ENCODE measurements around the gene KCNQ4. TPM values are rescaled to one million over a fixed set of nuclear protein-coding genes. Genes with fewer than 3 reads are reported as not detected.

Gene KCNQ4
- total and polyA plus RNA-seq, 2 donors (not counting 1 experiment from before 2014, with no cell fraction given) = 0.16 to 0.20 TPM

GRCh38 chr1:40810927-40811326 lies 27.3 kb downstream of the KCNQ4 start:
- Mint-ChIP-seq H3K27ac (no peak overlapping the region), H3K4me1 (peaks cover 21% of the 10 kb centered on the region), H3K4me3 (no peak overlapping the region), H3K9me3 (ENCODE audit: insufficient read depth) (no peaks in the 10 kb centered on the region), H3K27me3 (no peaks in the 10 kb centered on the region)
- ATAC-seq (ENCODE audit: low read depth) (no peak), DNase-seq (no peak)
- Histone ChIP-seq H3K36me3 (replicated peaks in 1 of 2; ENCODE audit: control extremely low read depth in 1 of 2, control insufficient read depth in 1 of 2, extremely low read depth in 1 of 2, insufficient read depth in 2 of 2, low read length in 1 of 2) (no peaks in the 10 kb centered on the region), H3K4me2 (replicated peaks; ENCODE audit: low read depth, low read length, poor library complexity, severe bottlenecking) (no peak overlapping the region), H3K9me3 (ENCODE audit: control extremely low read depth in 1 of 3, control insufficient read depth in 2 of 3, insufficient read depth in 1 of 3, low read length in 2 of 3) (peaks cover 0 to 11% (median 0%) of the 10 kb centered on the region in 3 donors), H3K4me3 (ENCODE audit: control extremely low read depth in 1 of 5, extremely low read depth in 1 of 5, insufficient read depth in 1 of 5, low read depth in 2 of 5, low read length in 4 of 5) (no peak overlapping the region), H3K27ac (ENCODE audit: low read length in 2 of 2) (no peak overlapping the region), H3K9ac (ENCODE audit: low read length) (no peak overlapping the region), H3K79me2 (ENCODE audit: control insufficient read depth, insufficient read depth, low read length) (no peaks in the 10 kb centered on the region), H4K20me1 (ENCODE audit: control insufficient read depth, insufficient read depth, low read length, poor library complexity, severe bottlenecking) (no peaks in the 10 kb centered on the region), H3K27me3 (replicated peaks in 1 of 4; ENCODE audit: control extremely low read depth in 1 of 4, control insufficient read depth in 3 of 4, insufficient read depth in 4 of 4, low read length in 3 of 4) (no peaks in the 10 kb centered on the region), H2AFZ (ENCODE audit: insufficient read depth, low read depth, low read length, poor library complexity, severe bottlenecking) (no peak overlapping the region), H3K4me1 (ENCODE audit: control insufficient read depth in 2 of 2, insufficient read depth in 2 of 2, low read length in 2 of 2) (peaks cover 9 to 19% of the 10 kb centered on the region in 2 donors)
- CTCF ChIA-PET = no interaction called here
- intact Hi-C loops (cut with micrococcal nuclease) = no loop called here
- no peak for TF ChIP-seq EZH2 (IDR thresholded peaks at IDR 0.05; ENCODE audit: borderline replicate concordance, insufficient read depth, low read depth, low read length, poor library complexity, severe bottlenecking)
- TF ChIP-seq, protein P1, sequence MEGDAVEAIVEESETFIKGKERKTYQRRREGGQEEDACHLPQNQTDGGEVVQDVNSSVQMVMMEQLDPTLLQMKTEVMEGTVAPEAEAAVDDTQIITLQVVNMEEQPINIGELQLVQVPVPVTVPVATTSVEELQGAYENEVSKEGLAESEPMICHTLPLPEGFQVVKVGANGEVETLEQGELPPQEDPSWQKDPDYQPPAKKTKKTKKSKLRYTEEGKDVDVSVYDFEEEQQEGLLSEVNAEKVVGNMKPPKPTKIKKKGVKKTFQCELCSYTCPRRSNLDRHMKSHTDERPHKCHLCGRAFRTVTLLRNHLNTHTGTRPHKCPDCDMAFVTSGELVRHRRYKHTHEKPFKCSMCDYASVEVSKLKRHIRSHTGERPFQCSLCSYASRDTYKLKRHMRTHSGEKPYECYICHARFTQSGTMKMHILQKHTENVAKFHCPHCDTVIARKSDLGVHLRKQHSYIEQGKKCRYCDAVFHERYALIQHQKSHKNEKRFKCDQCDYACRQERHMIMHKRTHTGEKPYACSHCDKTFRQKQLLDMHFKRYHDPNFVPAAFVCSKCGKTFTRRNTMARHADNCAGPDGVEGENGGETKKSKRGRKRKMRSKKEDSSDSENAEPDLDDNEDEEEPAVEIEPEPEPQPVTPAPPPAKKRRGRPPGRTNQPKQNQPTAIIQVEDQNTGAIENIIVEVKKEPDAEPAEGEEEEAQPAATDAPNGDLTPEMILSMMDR (IDR thresholded peaks at IDR 0.05) = no peak
- POLR2A ChIA-PET = no interaction called here
- 100% methylated on average over 2 of the region's 5 CpGs for whole genome bisulfite sequencing (ENCODE audit: insufficient coverage)

DNA sequence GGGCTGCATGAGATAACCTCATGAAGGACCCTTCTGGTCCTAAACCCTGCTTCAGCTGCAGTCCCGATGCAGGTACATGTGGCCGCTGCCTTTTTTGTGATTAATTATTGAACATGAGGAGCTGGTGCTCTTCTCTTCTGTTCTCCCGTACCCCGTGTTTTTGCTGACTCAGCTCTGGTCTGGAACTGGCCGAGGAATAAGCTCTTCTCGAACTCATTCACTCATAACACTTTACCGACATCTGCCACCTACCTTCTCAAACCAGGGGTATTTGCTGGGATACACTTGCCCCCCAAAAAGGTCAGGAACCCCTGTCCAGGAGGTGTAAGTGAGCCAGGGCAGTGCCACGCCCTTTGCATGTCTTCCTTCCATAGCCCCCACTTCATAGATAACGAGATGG lies 31.8 kb downstream of the KCNQ4 start:
- no peak overlapping the region for H3K9ac ChIP-seq (ENCODE audit: low read length)
- H3K27ac Mint-ChIP-seq = no peak overlapping the region
- H4K20me1 ChIP-seq (ENCODE audit: control insufficient read depth, insufficient read depth, low read length, poor library complexity, severe bottlenecking) = no peaks in the 10 kb centered on the region
- H2AFZ ChIP-seq (ENCODE audit: insufficient read depth, low read depth, low read length, poor library complexity, severe bottlenecking) = no peak overlapping the region
- ATAC-seq (ENCODE audit: low read depth) (no peak), DNase-seq (no peak)
- peaks cover 12% of the 10 kb centered on the region for H3K4me1 Mint-ChIP-seq
- 83% methylated on average over 8 of the region's 9 CpGs for WGBS (ENCODE audit: insufficient coverage)
- H3K4me3 ChIP-seq (ENCODE audit: control extremely low read depth in 1 of 5, extremely low read depth in 1 of 5, insufficient read depth in 1 of 5, low read depth in 2 of 5, low read length in 4 of 5) = no peak overlapping the region
- H3K27me3 ChIP-seq (replicated peaks in 1 of 4; ENCODE audit: control extremely low read depth in 1 of 4, control insufficient read depth in 3 of 4, insufficient read depth in 4 of 4, low read length in 3 of 4) = peaks cover 0 to 6% (median 0%) of the 10 kb centered on the region in 4 experiments
- POLR2A ChIA-PET = no interaction called here
- no peak overlapping the region for H3K27ac ChIP-seq (ENCODE audit: low read length in 2 of 2)
- CTCF ChIA-PET = no interaction called here
- H3K9me3 Mint-ChIP-seq (ENCODE audit: insufficient read depth) = no peaks in the 10 kb centered on the region
- H3K4me1 ChIP-seq (ENCODE audit: control insufficient read depth in 2 of 2, insufficient read depth in 2 of 2, low read length in 2 of 2) = peaks cover 0 to 12% of the 10 kb centered on the region in 2 donors
- no peak overlapping the region for H3K4me2 ChIP-seq (replicated peaks; ENCODE audit: low read depth, low read length, poor library complexity, severe bottlenecking)
- H3K27me3 Mint-ChIP-seq = no peaks in the 10 kb centered on the region
- H3K4me3 Mint-ChIP-seq = no peak overlapping the region
- H3K79me2 ChIP-seq (ENCODE audit: control insufficient read depth, insufficient read depth, low read length) = no peaks in the 10 kb centered on the region
- peaks cover 0 to 2% (median 0%) of the 10 kb centered on the region in 3 donors for H3K9me3 ChIP-seq (ENCODE audit: control extremely low read depth in 1 of 3, control insufficient read depth in 2 of 3, insufficient read depth in 1 of 3, low read length in 2 of 3)
- H3K36me3 ChIP-seq (replicated peaks in 1 of 2; ENCODE audit: control extremely low read depth in 1 of 2, control insufficient read depth in 1 of 2, extremely low read depth in 1 of 2, insufficient read depth in 2 of 2, low read length in 1 of 2) = no peaks in the 10 kb centered on the region
- TF ChIP-seq, protein P1 (IDR thresholded peaks at IDR 0.05) = no peak
- no peak for TF ChIP-seq EZH2 (IDR thresholded peaks at IDR 0.05; ENCODE audit: borderline replicate concordance, insufficient read depth, low read depth, low read length, poor library complexity, severe bottlenecking)
- intact Hi-C loops (cut with micrococcal nuclease) = loop anchor here (5.0 kb wide), 1 partner anchor 123 kb away; the partner anchor contains the start of gene NFYC

Measured in B cell (primary cell).